ENCODE results near the gene ZNF782.

GRCh38 chr9:96856363-96857286 is 2.3 kb upstream of the ZNF782 start:
- TF ChIP-seq CTCF (IDR thresholded peaks at IDR 0.05) (peak; percentile 70 to 90 (median 87)), POLR2AphosphoS5 (IDR thresholded peaks at IDR 0.05) (no peak)
